HG02798 (cell line): ENCODE results near the gene EVA1A.

Experiments
- ATAC-seq: cut with Tn5 transposase; IDR thresholded peaks from one replicate; pipeline ENCODE4 v1.9.1; 2021; ENCODE audit warnings: mild to moderate bottlenecking; ENCODE audit not compliant: unreplicated experiment, poor library complexity

Gene EVA1A

DNA sequence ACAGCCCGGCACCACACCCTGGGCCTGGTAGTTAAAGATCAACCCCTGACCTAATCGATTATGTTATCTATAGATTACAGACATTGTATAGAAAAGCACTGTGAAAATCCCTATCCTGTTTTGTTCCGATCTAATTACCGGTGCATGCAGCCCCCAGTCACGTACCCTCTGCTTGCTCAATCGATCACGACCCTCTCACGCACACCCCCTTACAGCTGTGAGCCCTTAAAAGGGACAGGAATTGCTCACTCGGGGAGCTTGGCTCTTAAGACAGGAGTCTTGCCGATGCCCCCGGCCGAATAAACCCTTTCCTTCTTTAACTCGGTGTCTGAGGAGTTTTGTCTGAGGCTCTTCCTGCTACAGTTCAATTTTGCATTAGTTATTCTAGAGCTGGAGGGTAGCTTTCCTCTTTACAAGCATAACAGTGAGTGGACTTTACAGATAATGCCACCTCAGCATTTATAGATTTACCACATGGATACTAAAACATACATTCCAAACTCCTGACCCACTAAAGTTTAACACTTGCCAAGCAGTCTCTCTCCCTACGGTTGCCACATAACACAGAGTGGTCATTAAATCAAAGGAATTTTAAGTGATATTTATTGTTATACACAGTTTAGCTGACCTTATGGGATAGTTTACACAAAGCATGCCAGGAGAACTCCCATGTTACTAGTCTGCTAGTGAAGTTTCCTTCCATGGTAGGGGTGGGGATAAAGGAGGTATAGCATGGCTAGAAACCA lies 101.0 kb downstream of the EVA1A start:
- no peak for ATAC-seq

DNA sequence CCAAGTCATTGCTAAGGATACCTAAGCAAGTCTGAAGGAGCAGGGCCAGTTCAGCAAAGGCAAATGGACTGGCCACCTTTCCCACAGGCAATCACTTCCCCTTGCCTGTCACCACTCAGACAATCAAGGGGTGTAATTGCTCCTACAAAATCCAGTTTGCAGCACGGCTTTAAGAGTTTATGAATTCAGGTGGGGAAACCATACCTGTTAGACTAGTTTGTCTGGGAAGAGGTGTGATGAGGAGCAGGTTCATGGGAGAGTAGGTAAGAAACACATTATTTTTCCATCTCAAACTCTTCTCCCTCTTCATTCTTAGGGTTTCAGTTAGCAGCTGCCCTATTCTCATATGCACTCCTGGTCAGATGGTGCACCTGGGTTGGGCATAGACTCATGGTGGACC lies 102.5 kb downstream of the EVA1A start:
- ATAC-seq, result no peak

DNA sequence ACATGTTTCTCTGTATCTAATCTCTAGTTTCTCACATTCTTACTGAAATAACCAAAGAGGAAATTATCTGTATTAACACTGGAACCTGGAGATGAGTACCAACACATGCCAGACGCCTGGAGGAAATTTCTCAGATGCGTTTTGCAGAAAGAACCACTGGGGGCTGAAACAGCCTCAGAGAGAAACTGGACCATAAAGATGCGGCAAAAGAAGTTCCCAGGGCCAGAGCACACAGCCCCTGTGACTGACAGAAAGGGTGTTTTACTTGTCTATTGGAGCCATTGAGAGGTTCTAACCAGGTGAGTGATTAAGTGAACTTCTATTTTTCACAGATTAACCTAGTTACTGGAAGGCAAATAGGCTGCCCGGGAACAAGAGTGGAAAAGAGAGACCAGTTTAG lies 103.9 kb downstream of the EVA1A start:
- no peak for ATAC-seq

DNA sequence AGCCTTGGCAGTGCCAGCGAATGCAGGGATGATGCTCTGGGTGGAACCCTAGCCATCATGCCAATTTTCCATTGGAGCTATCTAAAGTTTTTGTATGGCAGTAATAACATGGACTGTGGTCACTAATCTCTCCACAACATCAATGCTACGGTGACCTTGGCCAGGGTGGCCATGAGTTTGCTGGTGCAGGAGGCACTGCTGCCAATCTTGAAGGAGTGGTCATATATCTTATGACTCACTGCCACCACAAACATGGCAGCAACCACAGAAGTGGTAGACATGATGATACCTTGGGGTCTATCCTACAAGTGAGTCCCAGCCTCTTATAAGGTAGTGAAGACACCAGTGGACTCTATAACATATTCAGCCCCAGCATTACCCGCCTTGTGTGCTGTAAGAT lies 104.6 kb downstream of the EVA1A start:
- ATAC-seq, result no peak

- no peak for ATAC-seq
These were observed 106.5 kb downstream of the EVA1A start for GRCh38 chr2:75454241-75454620.

GRCh38 chr2:75453384-75454240 lies 107.1 kb downstream of the EVA1A start:
- no peak for ATAC-seq

DNA sequence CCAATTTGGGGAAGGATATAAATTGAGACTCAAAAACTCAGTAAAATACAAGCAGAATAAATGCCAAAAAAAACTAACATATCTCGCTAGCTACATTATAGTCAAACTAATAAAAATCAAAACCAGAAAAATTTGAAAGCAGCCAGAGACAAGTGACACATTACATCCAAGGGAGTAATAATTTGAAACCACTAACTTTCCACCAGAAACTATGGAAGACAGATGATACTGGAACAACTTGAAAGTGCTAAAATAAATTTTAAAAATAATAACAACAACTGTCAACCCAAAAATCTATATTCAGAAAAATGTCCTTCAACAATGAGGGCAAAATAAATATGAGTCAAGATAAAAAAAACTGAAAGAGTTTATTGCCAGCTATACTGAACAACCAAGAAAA lies 110.7 kb downstream of the EVA1A start:
- ATAC-seq, result no peak

DNA sequence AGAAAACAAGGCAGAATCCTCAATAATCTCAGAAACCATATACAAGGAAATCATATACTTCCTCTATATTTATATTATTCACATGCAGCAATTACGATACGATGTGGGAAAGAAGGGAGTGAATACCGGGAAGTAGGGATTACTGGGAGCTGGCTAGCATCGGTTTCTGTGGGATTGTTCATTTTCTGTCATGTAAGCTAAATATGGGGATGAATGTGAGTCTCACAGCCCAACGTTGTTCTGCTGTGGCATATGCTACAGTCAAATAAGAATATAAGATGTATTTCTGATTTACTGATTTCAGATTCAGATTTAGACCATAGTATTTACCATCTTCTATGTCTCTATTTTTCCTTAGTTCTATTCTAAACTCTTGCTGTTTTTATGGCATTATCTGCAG lies 113.6 kb downstream of the EVA1A start:
- ATAC-seq, result no peak
